Fibroblast of skin of back (primary cell): ENCODE measurements around the gene DCC.
A peak's percentile ranks its signal among the peaks of the same experiment; 100 is the strongest.

Source experiments
- DNase-seq: peaks from one replicate; pipeline ENCODE4 v3.0.0-alpha.2; 2013

DCC gene

DNA sequence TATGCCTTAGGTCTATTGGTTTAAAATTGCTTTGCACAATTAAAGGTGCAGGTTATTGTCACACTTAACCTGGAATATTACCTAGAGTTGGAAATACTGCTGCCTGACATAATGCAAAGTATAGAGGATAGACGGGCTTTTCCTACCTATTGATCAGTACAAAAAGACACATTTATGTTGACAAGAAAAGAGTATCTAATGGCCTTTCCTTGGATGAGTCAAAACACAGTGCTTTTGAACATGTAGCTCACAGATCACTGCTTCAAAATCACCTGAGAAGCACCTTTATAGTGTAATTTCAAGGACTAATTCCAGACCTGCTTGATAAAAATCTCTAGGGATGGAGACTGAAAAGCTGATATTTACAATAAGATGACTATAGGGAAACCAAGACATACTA is 262.8 kb downstream of the DCC start:
- no peak for DNase-seq

GRCh38 chr18:52605345-52605744 is 265.3 kb downstream of the DCC start:
- DNase-seq, result no peak

DNA sequence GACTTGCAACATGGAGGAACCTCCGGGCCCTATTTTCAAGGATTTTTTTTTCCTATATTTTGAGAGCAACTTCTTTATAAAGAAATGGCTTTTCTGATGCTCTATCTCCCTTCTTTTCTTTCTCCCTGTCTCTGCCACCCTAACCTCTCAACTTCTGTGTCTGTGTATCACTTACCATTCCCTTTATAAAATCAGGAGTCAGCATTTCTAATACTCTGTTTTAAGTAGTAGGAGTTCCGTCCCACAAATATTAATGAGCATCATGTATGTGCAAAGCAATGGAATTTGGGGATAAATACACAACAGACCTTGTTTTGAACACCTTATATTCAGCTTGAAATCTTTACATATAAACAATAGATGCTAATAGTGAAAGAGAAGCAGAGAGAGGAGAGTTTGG is 268.0 kb downstream of the DCC start:
- no peak for DNase-seq

DNA sequence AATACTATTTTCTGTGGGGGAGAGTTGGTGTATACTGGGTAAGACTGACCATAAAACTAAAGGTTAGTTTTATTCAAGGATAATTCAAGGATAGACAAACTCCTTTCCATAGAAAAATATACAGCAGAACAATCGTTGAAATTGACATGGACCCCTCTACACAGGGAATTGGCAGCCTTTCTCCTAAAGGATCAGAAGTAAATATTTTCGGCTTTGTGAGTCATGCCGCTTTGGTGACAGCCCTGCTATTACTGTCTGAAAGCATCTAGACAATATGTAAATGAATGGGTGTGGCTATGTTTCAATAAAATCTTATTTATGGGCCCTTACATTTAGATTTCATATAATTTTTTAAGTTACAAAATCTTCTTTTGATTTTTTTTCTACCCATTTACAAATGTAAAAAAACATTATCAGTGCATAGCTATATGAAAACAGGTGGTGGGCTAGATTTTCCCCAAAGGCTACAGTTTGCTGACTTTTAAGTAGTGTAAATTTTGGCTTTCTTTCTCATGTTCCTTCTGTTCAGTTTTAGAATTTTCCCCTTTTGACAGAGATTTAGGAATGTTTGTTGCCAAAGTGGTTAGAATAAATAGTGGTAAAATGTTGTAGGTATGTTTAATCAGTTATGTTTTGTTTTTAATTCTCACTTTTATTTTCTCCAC is 270.6 kb downstream of the DCC start:
- DNase-seq, result no peak

DNA sequence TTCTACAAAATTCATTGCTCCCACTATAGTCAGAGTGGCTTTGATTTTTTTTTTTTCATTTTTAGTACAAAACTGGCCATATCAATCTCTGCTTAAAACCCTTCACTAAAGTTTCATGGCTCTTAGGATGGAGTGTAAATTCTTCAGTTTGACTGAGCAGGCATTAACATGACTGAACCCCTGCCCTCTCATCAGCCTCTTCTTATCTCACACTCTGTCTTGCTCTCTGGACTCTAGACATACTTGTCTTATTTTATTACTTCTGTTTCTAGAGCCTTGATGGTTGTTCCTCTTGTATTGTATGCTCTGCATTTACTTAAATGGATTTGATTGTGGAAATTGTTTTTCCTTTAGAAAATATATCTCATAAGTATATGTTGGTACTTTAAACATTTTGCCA is 272.4 kb downstream of the DCC start:
- DNase-seq, result no peak

- no peak for DNase-seq
Measured at GRCh38 chr18:52615321-52615720, 275.3 kb downstream of the DCC start.

DNA sequence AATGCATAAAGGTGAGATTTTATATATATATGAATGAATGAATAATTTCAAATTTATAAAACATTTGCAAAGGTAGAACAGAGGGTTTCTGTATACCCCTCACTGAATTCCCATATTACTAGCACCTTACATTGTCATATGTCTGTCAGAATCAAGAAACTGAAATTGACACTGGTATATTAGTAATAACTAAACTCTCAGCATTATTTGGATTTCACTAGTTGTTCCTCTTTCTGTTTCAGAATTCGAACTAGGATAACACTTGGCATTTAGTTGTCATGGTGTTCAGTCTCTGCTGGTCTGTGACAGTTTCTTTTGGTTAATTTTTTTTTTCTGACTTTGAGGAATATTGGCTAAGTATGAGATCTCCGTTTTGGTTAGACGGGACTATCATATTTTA is 275.9 kb downstream of the DCC start:
- DNase-seq, result no peak

DNA sequence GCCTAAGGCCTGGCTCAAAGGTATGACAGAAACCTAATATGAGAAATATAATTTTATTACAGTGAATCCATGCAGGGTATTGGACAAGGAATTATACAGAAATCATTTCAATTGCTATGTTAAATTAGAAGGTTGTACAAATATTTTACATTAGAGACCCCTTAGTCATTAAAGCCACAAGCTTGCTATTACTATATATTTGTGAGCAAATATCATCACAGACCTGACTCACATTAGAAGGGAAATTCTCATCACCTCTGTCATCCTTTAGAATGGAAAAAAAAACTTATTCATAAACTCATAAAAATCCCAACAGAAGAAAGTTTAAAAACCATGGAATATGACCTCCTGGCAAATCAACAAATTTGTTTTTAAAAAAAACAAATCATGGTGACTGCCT is 277.9 kb downstream of the DCC start:
- peak; percentile 88 for DNase-seq

DNA sequence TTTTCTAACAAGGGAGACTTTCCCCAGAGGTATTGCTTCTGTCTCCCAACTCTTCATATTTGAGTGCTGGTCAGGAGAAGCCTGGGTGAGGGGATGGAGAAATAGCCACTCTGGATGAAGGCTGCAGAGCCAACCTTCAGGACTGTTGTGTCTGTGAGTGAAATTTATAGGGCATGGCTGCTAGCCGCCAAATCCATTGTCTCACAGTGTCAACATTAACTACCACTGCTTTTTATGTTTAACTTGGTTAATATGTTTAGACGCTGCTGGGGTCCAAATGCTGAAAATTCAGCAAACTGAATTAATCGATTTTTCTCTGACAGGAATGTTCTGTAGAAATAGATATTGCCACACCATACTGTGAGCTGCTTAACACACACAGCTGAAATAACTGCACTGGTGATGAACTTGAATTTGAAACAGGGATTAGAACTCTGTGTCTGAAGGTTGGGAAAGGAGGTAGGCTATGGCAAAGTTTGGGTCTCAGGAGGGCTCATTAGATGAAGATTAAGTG is 281.0 kb downstream of the DCC start:
- no peak for DNase-seq

DNA sequence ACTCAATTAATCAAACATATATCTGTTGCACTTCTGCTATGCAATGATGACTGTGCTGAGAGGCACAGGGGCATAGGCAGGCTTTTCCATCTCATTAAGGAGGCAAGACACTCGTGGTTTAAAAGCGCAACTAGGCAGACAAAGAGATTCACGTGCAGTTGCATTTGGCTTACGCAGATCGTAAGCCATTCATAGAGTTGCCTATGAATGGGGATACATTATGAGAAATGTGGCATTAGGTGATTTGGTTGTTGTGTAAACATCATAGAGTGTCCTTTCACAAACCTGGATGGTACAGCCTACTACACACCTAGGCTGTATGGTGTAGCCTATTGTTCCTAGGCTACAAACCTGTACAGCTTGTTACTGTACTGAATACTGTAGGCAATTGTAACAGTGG is 284.7 kb downstream of the DCC start:
- no peak for DNase-seq

- DNase-seq, result no peak
Measured at GRCh38 chr18:52636536-52636935, 296.5 kb downstream of the DCC start.

DNA sequence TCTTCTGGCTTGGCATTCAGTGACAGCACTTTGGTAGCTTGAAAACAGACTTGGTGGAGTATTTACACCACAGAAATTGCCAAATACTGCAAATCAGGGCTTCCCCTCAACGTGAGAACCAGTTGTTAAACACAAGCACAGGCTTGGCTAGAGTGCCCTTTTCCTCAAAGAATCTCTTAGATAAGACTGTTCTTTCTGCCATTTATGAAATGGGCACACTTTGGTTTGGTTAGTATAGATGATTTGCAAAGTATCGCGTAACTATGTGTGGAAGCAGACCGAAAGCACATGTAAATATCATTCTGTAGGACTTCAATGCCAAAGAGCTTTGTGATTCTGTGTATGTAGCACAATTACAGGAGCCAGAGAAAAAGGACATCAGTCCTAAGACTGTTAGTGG is 308.2 kb downstream of the DCC start:
- no peak for DNase-seq

GRCh38 chr18:52652391-52652790 is 312.4 kb downstream of the DCC start:
- peak; percentile 50 for DNase-seq

- DNase-seq, result no peak
Measured at GRCh38 chr18:52657043-52657805, 317.2 kb downstream of the DCC start.

DNA sequence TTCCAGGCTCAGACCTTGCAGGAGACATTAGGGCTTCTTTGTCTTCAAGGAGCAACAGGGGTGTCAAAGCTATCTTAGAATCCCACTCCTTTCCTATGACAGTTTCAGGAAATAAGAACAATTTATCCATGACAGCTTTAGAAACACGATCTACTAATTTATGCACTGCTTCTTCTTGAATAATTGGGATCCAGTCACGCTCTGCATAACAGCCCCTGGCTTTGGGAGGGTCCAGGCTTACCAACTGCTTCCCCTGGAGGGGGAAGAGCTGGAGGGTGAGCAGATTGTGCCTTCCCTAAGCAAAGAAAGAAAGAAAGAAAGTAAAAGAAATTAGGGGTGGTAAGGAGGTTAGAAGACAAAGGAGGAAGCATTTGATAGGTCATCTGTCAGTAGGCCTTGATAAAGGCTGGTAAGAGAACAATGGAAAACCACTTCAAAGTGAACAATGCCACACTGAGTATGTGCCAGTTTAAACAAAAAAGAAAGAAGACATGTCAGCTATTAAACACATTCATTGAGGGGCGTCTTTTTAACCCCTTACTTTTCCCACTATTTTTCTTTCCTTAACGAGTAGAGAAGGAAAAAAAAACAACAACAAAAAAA is 327.6 kb downstream of the DCC start:
- no peak for DNase-seq

DNA sequence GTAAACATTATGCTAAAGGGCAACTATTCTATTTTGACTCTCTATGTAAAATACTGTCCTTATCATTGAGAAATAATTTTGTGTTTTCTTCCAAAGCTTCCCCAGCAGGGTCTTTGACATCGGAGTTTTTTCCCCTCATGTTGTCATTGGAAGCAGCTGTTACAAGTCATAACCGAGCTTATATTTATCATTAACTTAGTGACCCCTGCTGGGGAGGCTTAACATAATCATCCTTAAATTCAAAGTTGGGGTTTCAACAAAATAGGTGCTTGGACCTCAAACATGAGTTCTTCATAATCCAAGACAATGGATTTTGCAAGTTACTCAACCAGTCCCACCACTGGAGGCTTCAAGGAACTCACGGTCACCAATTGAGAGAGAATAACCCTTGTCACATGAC is 330.9 kb downstream of the DCC start:
- peak; percentile 53 for DNase-seq

- no peak for DNase-seq
Measured at GRCh38 chr18:52678034-52678433, 338.0 kb downstream of the DCC start.

GRCh38 chr18:52678551-52678950 is 338.6 kb downstream of the DCC start:
- DNase-seq, result no peak

DNA sequence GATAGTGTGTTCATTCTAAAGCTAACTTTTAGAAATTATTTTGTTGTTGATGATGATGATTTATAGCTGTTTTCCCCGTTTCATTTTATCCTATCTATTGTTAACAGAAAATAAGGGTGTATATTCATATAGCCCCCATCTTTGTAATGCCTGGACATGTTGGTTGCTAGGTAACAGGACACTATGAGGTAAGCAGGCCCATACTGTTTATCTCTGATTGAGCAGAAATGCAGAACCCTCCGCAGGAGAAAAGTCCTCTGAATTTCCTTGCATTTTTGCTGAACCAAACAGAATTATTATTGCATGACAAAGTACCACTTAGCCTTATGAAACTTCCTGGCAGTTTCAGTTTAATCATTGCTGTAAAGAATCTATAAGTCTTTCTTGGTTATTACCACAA is 339.4 kb downstream of the DCC start:
- DNase-seq, result peak; percentile 39

- peak; percentile 72 for DNase-seq
Measured at GRCh38 chr18:52682260-52682659, 342.3 kb downstream of the DCC start.

DNA sequence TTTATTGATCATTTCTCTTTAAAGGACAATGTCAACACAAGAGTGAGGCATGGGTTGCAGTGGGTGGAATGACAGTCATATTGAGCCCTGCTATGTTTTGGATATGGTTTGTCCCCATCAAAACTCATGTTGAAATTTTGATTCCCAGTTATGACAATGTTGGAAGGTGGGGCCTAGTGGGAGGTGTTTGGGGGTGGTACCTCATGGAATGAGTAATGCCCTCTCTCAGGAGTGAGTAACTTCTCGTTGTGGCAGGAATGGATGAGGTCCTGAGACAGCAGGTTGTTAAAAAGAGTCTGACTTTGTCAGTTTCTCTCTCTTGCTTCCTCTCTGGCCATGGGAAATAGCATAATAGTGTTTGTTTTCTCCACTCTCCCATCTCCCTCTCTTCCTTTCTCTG is 345.3 kb downstream of the DCC start:
- DNase-seq, result no peak

- DNase-seq, result no peak
Measured at GRCh38 chr18:52691841-52692240, 351.8 kb downstream of the DCC start.

- DNase-seq, result peak; percentile 17
Measured at GRCh38 chr18:52694804-52695203, 354.8 kb downstream of the DCC start.

- no peak for DNase-seq
Measured at GRCh38 chr18:52700116-52700515, 360.1 kb downstream of the DCC start.
